RKO (cell line): Measurements from ENCODE around the gene EIF4G3.
"Not testable (repeated sequence)": the region's sequence is repeated elsewhere in the genome, so short reads cannot be mapped to it uniquely, and the experiment has no call there.

ENCODE experiments used
- DNase-seq: peaks from one replicate; pipeline ENCODE4 v3.0.0-alpha.2; 2016; ENCODE audit warnings: low spot score

EIF4G3 gene

GRCh38 chr1:21149855-21150432 lies 26.8 kb downstream of the EIF4G3 start:
- DNase-seq = no peak

GRCh38 chr1:21149430-21149854 lies 27.3 kb downstream of the EIF4G3 start:
- no peak for DNase-seq

- DNase-seq = no peak
These were observed 32.9 kb downstream of the EIF4G3 start for GRCh38 chr1:21143752-21144151.

- DNase-seq = no peak
These were observed 33.6 kb downstream of the EIF4G3 start for GRCh38 chr1:21143138-21143537.

GRCh38 chr1:21141030-21141429 lies 35.7 kb downstream of the EIF4G3 start:
- DNase-seq = no peak

GRCh38 chr1:21139601-21140000 lies 37.1 kb downstream of the EIF4G3 start:
- no peak for DNase-seq

GRCh38 chr1:21136344-21136743 lies 40.4 kb downstream of the EIF4G3 start:
- not testable (repeated sequence) for DNase-seq

GRCh38 chr1:21131200-21131599 lies 45.5 kb downstream of the EIF4G3 start:
- DNase-seq = no peak

- no peak for DNase-seq
These were observed 47.3 kb downstream of the EIF4G3 start for GRCh38 chr1:21129407-21129806.

GRCh38 chr1:21126324-21126723 lies 50.4 kb downstream of the EIF4G3 start:
- no peak for DNase-seq

GRCh38 chr1:21124846-21125245 lies 51.9 kb downstream of the EIF4G3 start:
- DNase-seq = no peak

- DNase-seq = no peak
These were observed 53.3 kb downstream of the EIF4G3 start for GRCh38 chr1:21123287-21123948.

GRCh38 chr1:21121764-21122471 lies 54.8 kb downstream of the EIF4G3 start:
- no peak for DNase-seq

- DNase-seq = no peak
These were observed 58.5 kb downstream of the EIF4G3 start for GRCh38 chr1:21118167-21118566.

- DNase-seq = no peak
These were observed 59.1 kb downstream of the EIF4G3 start for GRCh38 chr1:21117597-21118001.

GRCh38 chr1:21117159-21117558 lies 59.5 kb downstream of the EIF4G3 start:
- DNase-seq = no peak

GRCh38 chr1:21115098-21115760 lies 61.5 kb downstream of the EIF4G3 start:
- no peak for DNase-seq

- no peak for DNase-seq
These were observed 62.3 kb downstream of the EIF4G3 start for GRCh38 chr1:21114431-21114830.

- DNase-seq = no peak
These were observed 66.5 kb downstream of the EIF4G3 start for GRCh38 chr1:21110163-21110562.

- DNase-seq = no peak
These were observed 70.0 kb downstream of the EIF4G3 start for GRCh38 chr1:21106709-21107108.

GRCh38 chr1:21106238-21106637 lies 70.5 kb downstream of the EIF4G3 start:
- no peak for DNase-seq

GRCh38 chr1:21105807-21106206 lies 70.9 kb downstream of the EIF4G3 start:
- DNase-seq = no peak

- DNase-seq = no peak
These were observed 72.0 kb downstream of the EIF4G3 start for GRCh38 chr1:21104683-21105082.
